ENCODE data around the gene COL17A1.

GRCh38 chr10:104037261-104037951 lies 48.3 kb downstream of the COL17A1 start:
- TF ChIP-seq POLR2AphosphoS5 (IDR thresholded peaks at IDR 0.05; ENCODE audit: low read depth, low read length), result no peak
- TF ChIP-seq CTCF (IDR thresholded peaks at IDR 0.05), result no peak
- no peak for TF ChIP-seq REST (IDR thresholded peaks at IDR 0.05; ENCODE audit: insufficient read depth in 1 of 2, low read depth in 2 of 2, low read length in 1 of 2)
- no peak for TF ChIP-seq SIN3A (IDR thresholded peaks at IDR 0.05; ENCODE audit: borderline replicate concordance, insufficient read depth, low read depth, low read length)
- TF ChIP-seq TCF7L2 (IDR thresholded peaks at IDR 0.05; ENCODE audit: low read depth, low read length), result no peak

Data from Panc1 (cell line).